Upper lobe of left lung (tissue), 4 donors: ENCODE measurements around the gene DNAH12.

Experiments used
- CTCF ChIP-seq, 6 experiments: fragments of 450-650 bp in 4 of 6; fragments of 200-600 bp in 2 of 6; sonication (generic) in 2 of 6; IDR thresholded peaks; one replicate each; pipeline ENCODE4 v1.5.1; 2016 to 2019; ENCODE audit warnings: antibody characterized with exemption in 6 of 6
- POLR2AphosphoS5 ChIP-seq, 2 donors: sonication (generic); formaldehyde crosslinking; IDR thresholded peaks; one replicate each; pipeline ENCODE4 v1.5.1; 2017; ENCODE audit warnings: antibody characterized with exemption in 2 of 2

- no peak for TF ChIP-seq CTCF (IDR thresholded peaks at IDR 0.05)
- no peak for TF ChIP-seq POLR2AphosphoS5 (IDR thresholded peaks at IDR 0.05)
These were observed 255.7 kb downstream of the DNAH12 start for GRCh38 chr3:57288403-57288802.
